Measurements from ENCODE around the gene DCLRE1B. TPM values are rescaled to one million over a fixed set of nuclear protein-coding genes. Genes with fewer than 3 reads are reported as not detected.
A peak's percentile ranks its signal among the peaks of the same experiment; 100 is the strongest.

The DCLRE1B gene
- total and polyA plus RNA-seq, 2 experiments from 2014 or later = 4.6 to 6.0 TPM

- no peaks in the 10 kb centered on the region for H3K9me3 ChIP-seq (ENCODE audit: low read depth)
- H4K20me1 ChIP-seq (ENCODE audit: insufficient read depth, poor library complexity, severe bottlenecking) = no peaks in the 10 kb centered on the region
- no peak for DNase-seq (ENCODE audit: low spot score)
- H3K79me2 ChIP-seq = peaks cover 13% of the 10 kb centered on the region
- no peaks in the 10 kb centered on the region for H3K9me2 ChIP-seq (replicated peaks; ENCODE audit: insufficient read depth)
- no peak overlapping the region for H3K4me2 ChIP-seq
- no peaks in the 10 kb centered on the region for H3K27me3 ChIP-seq
- H3K4me1 ChIP-seq (ENCODE audit: insufficient read depth) = peaks cover 7% of the 10 kb centered on the region
- H3K36me3 ChIP-seq (replicated peaks; ENCODE audit: insufficient read depth, low read depth) = no peaks in the 10 kb centered on the region
- H3K4me3 ChIP-seq = no peak overlapping the region
- H3K27ac ChIP-seq = no peak overlapping the region
- H2AFZ ChIP-seq = no peak overlapping the region
- TF ChIP-seq CTCF (IDR thresholded peaks at IDR 0.05; ENCODE audit: poor library complexity) = no peak
- TF ChIP-seq EZH2 (IDR thresholded peaks at IDR 0.05; ENCODE audit: borderline replicate concordance) = no peak
- TF ChIP-seq EZH2phosphoT487 (IDR thresholded peaks at IDR 0.05; ENCODE audit: low read depth, severe bottlenecking, unreplicated experiment) = no peak
Observed at GRCh38 chr1:113899111-113899510, 6.0 kb upstream of the DCLRE1B start.

- no peak for TF ChIP-seq CTCF (IDR thresholded peaks at IDR 0.05; ENCODE audit: poor library complexity)
- DNase-seq (ENCODE audit: low spot score) = no peak
- Histone ChIP-seq H4K20me1 (ENCODE audit: insufficient read depth, poor library complexity, severe bottlenecking) (no peaks in the 10 kb centered on the region), H2AFZ (no peak overlapping the region), H3K9me3 (ENCODE audit: low read depth) (no peaks in the 10 kb centered on the region), H3K4me3 (no peak overlapping the region), H3K4me2 (no peak overlapping the region), H3K27ac (no peak overlapping the region), H3K9me2 (replicated peaks; ENCODE audit: insufficient read depth) (no peaks in the 10 kb centered on the region), H3K79me2 (peaks cover 14% of the 10 kb centered on the region), H3K4me1 (ENCODE audit: insufficient read depth) (peaks cover 7% of the 10 kb centered on the region), H3K27me3 (no peaks in the 10 kb centered on the region), H3K36me3 (replicated peaks; ENCODE audit: insufficient read depth, low read depth) (no peaks in the 10 kb centered on the region)
- WGBS (ENCODE audit: low lambda C conversion rate, missing lambda C conversion rate) = 94% methylated on average over 3 of the region's 3 CpGs
Observed at GRCh38 chr1:113901191-113901590, 3.9 kb upstream of the DCLRE1B start.

GRCh38 chr1:113903501-113904292 is 1.4 kb upstream of the DCLRE1B start:
- Histone ChIP-seq H3K4me2 (peak overlapping the region; percentile 78), H3K9me2 (replicated peaks; ENCODE audit: insufficient read depth) (no peaks in the 10 kb centered on the region), H3K27me3 (no peaks in the 10 kb centered on the region), H2AFZ (peak overlapping the region; percentile 49), H3K79me2 (peaks cover 18% of the 10 kb centered on the region), H4K20me1 (ENCODE audit: insufficient read depth, poor library complexity, severe bottlenecking) (no peaks in the 10 kb centered on the region), H3K27ac (peak overlapping the region; percentile 84), H3K9me3 (ENCODE audit: low read depth) (no peaks in the 10 kb centered on the region), H3K36me3 (replicated peaks; ENCODE audit: insufficient read depth, low read depth) (no peaks in the 10 kb centered on the region), H3K4me1 (ENCODE audit: insufficient read depth) (peaks cover 7% of the 10 kb centered on the region), H3K4me3 (peak overlapping the region; percentile 31)
- TF ChIP-seq EZH2phosphoT487 (IDR thresholded peaks at IDR 0.05; ENCODE audit: low read depth, severe bottlenecking, unreplicated experiment) = no peak
- no peak for TF ChIP-seq CTCF (IDR thresholded peaks at IDR 0.05; ENCODE audit: poor library complexity)
- TF ChIP-seq EZH2 (IDR thresholded peaks at IDR 0.05; ENCODE audit: borderline replicate concordance) = no peak
- no peak for DNase-seq (ENCODE audit: low spot score)
- 46% methylated on average over 7 of the region's 7 CpGs for WGBS (ENCODE audit: low lambda C conversion rate, missing lambda C conversion rate)

Data from hepatocyte (in vitro differentiated cells).